Stimulated activated CD4-positive, alpha-beta T cell treated with anti-CD3 and anti-CD28 coated beads, Interleukin-15, amount 100 ng/mL, for 24 hours (primary cell): ENCODE results near the gene GPR107.

ENCODE experiments used
- DNase-seq: peaks from one replicate; pipeline ENCODE4 v3.0.0-alpha.2; 2020

Gene GPR107

GRCh38 chr9:130188860-130189481 lies 135.3 kb downstream of the GPR107 start:
- no peak for DNase-seq
